NCI-H1694 (cell line): ENCODE results near the gene CRELD1.

Experiments
- DNase-seq: peaks from one replicate; lab custom pipeline; 2025; lab: John Stamatoyannopoulos, UW

The CRELD1 gene

GRCh38 chr3:9955611-9956352, 22.1 kb downstream of the CRELD1 start:
- DNase-seq = no peak

- DNase-seq = no peak
Measured at GRCh38 chr3:9957214-9957613, 23.6 kb downstream of the CRELD1 start.

GRCh38 chr3:9965200-9965875, 31.7 kb downstream of the CRELD1 start:
- DNase-seq = no peak

- DNase-seq = no peak
Measured at GRCh38 chr3:9966841-9967240, 33.2 kb downstream of the CRELD1 start.

GRCh38 chr3:9969632-9970019, 36.0 kb downstream of the CRELD1 start:
- DNase-seq = no peak

- DNase-seq = no peak
Measured at GRCh38 chr3:9970020-9970652, 36.5 kb downstream of the CRELD1 start.

GRCh38 chr3:9976721-9977709, 43.4 kb downstream of the CRELD1 start:
- DNase-seq = no peak

GRCh38 chr3:9978710-9979305, 45.2 kb downstream of the CRELD1 start:
- no peak for DNase-seq

GRCh38 chr3:9980251-9980650, 46.6 kb downstream of the CRELD1 start:
- DNase-seq = no peak

GRCh38 chr3:9986230-9986725, 52.6 kb downstream of the CRELD1 start:
- DNase-seq = no peak

GRCh38 chr3:9994086-9994844, 60.6 kb downstream of the CRELD1 start:
- no peak for DNase-seq
